ENCODE measurements around the gene RAP1B.

DNA sequence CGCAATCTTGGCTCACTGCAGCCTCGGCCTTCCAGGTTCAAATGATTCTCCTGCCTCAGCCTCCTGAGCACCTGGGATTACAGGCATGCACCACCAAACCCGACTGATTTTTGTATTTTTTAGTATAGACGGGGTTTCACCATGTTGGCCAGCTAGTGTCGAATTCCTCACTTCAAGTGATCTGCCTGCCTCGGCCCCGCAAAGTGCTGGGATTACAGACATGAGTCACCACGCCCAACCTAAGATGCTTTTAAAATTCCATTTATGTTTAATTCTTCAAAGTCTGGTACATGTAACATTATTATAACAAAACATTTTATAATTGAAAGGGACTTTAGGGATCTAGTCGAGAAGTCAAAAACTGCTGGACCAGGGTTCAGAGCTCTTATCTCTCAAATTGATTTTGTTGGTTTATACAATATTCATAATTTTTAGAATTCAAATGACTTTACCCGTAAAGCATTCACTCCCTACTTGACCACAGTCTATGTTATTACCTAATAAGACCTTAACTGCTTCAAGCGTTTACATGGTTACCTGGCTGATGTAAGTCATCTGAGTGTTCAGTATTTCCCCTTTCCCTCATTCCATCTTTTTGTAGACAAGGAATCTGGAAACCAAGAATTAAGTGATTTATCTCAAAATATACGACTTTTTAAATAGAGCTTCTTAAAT, 28.2 kb downstream of the RAP1B start:
- TF ChIP-seq POLR2A (IDR thresholded peaks at IDR 0.05) (no peak), EP300 (IDR thresholded peaks at IDR 0.05; ENCODE audit: low read depth) (no peak), POLR2AphosphoS5 (IDR thresholded peaks at IDR 0.05) (no peak)
- TF ChIP-seq, protein P1, sequence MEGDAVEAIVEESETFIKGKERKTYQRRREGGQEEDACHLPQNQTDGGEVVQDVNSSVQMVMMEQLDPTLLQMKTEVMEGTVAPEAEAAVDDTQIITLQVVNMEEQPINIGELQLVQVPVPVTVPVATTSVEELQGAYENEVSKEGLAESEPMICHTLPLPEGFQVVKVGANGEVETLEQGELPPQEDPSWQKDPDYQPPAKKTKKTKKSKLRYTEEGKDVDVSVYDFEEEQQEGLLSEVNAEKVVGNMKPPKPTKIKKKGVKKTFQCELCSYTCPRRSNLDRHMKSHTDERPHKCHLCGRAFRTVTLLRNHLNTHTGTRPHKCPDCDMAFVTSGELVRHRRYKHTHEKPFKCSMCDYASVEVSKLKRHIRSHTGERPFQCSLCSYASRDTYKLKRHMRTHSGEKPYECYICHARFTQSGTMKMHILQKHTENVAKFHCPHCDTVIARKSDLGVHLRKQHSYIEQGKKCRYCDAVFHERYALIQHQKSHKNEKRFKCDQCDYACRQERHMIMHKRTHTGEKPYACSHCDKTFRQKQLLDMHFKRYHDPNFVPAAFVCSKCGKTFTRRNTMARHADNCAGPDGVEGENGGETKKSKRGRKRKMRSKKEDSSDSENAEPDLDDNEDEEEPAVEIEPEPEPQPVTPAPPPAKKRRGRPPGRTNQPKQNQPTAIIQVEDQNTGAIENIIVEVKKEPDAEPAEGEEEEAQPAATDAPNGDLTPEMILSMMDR (IDR thresholded peaks at IDR 0.05), result no peak
